HepG2 (cell line): ENCODE results near the gene PFN2. TPM values are rescaled to one million over a fixed set of nuclear protein-coding genes. Genes with fewer than 3 reads are reported as not detected.

Experiments
- CBFB ChIP-seq: sonication (generic); formaldehyde crosslinking; IDR thresholded peaks from 2 replicates; pipeline ENCODE4 v1.4.0; 2020; ENCODE audit warnings: missing genetic modification reagents
- CC2D1A ChIP-seq: sonication (generic); formaldehyde crosslinking; IDR thresholded peaks from 2 replicates; pipeline ENCODE4 v1.8.1; 2023; ENCODE audit warnings: mild to moderate bottlenecking, missing genetic modification reagents
- CCAR2 ChIP-seq: fragments of 200-400 bp; formaldehyde crosslinking; optimal IDR thresholded peaks from 2 replicates; pipeline ENCODE3; 2018; ENCODE audit warnings: low read depth, mild to moderate bottlenecking, low read length, moderate library complexity
- CENPT ChIP-seq: sonication (generic); formaldehyde crosslinking; IDR thresholded peaks from 2 replicates; pipeline ENCODE4 v1.8.0; 2022; ENCODE audit warnings: low read depth, mild to moderate bottlenecking, moderate library complexity, missing genetic modification reagents
- CENPX ChIP-seq: sonication (generic); formaldehyde crosslinking; IDR thresholded peaks from 2 replicates; pipeline ENCODE4 v1.9.0; 2021; ENCODE audit warnings: mild to moderate bottlenecking, missing genetic modification reagents, moderate library complexity
- EEA1 ChIP-seq: sonication (generic); formaldehyde crosslinking; IDR thresholded peaks from 2 replicates; pipeline ENCODE4 v1.5.1; 2020; ENCODE audit warnings: mild to moderate bottlenecking, missing genetic modification reagents, borderline replicate concordance
- ELF1 ChIP-seq: sonication (generic); formaldehyde crosslinking; IDR thresholded peaks from 2 replicates; pipeline ENCODE4 v1.4.0; 2020; ENCODE audit warnings: missing genetic modification reagents
- HCFC1 ChIP-seq: fragments of 150-350 bp; IDR thresholded peaks from 2 replicates; pipeline ENCODE4 v1.6.1; 2014; ENCODE audit warnings: low read depth, low read length
- HMGXB4 ChIP-seq, 2 experiments: sonication (generic) in 1 of 2; formaldehyde crosslinking in 1 of 2; IDR thresholded peaks; 2 replicates each; pipeline versions ENCODE4 v1.4.0 to v1.6.1; 2018 to 2020; ENCODE audit warnings: missing genetic modification reagents in 2 of 2, borderline replicate concordance in 1 of 2, low read depth in 1 of 2, mild to moderate bottlenecking in 1 of 2, missing biosample characterization in 1 of 2
- HOXA9 ChIP-seq: sonication (generic); formaldehyde crosslinking; IDR thresholded peaks from 2 replicates; pipeline ENCODE4 v1.8.1; 2022; ENCODE audit warnings: missing genetic modification reagents, mild to moderate bottlenecking, moderate library complexity, borderline replicate concordance
- MED13 ChIP-seq: sonication (generic); formaldehyde crosslinking; IDR thresholded peaks from 2 replicates; pipeline ENCODE4 v1.5.0; 2020; ENCODE audit warnings: missing genetic modification reagents
- MIER2 ChIP-seq: IDR thresholded peaks from 2 replicates; pipeline ENCODE4 v1.6.1; 2016; ENCODE audit warnings: missing biosample characterization, missing genetic modification reagents
- PTBP1 ChIP-seq: fragments of 200-400 bp; formaldehyde crosslinking; IDR thresholded peaks from 2 replicates; pipeline ENCODE4 v1.6.1; 2018; ENCODE audit warnings: low read length, low read depth; ENCODE audit not compliant: poor library complexity, severe bottlenecking
- RCOR2 ChIP-seq: IDR thresholded peaks from 2 replicates; pipeline ENCODE4 v1.6.1; 2016; ENCODE audit warnings: missing biosample characterization, missing genetic modification reagents
- RELA ChIP-seq: sonication (generic); formaldehyde crosslinking; IDR thresholded peaks from 2 replicates; pipeline ENCODE4 v1.4.0; 2020; ENCODE audit warnings: missing genetic modification reagents
- RFX3 ChIP-seq: IDR thresholded peaks from 2 replicates; pipeline ENCODE4 v1.6.1; 2016; ENCODE audit warnings: missing biosample characterization, missing genetic modification reagents
- SALL1 ChIP-seq: sonication (generic); formaldehyde crosslinking; IDR thresholded peaks from 2 replicates; pipeline ENCODE4 v1.8.0; 2022; ENCODE audit warnings: mild to moderate bottlenecking, missing genetic modification reagents
- TCF7L2 ChIP-seq: IDR thresholded peaks from 2 replicates; pipeline ENCODE4 v1.6.1; 2011; ENCODE audit warnings: mild to moderate bottlenecking, low read depth, low read length, moderate library complexity
- TFDP2 ChIP-seq: sonication (generic); formaldehyde crosslinking; IDR thresholded peaks from 2 replicates; pipeline ENCODE4 v1.4.0; 2020; ENCODE audit warnings: missing genetic modification reagents
- ZFAT ChIP-seq: sonication (generic); formaldehyde crosslinking; conservative IDR thresholded peaks from 2 replicates; pipeline ENCODE4 v1.8.1; 2023; ENCODE audit warnings: missing genetic modification reagents, inconsistent platforms
- ZNF234 ChIP-seq: sonication (generic); formaldehyde crosslinking; conservative IDR thresholded peaks from 2 replicates; pipeline ENCODE4 v1.5.1; 2020; ENCODE audit warnings: mild to moderate bottlenecking, missing genetic modification reagents
- ZNF275 ChIP-seq: sonication (generic); formaldehyde crosslinking; IDR thresholded peaks from 2 replicates; pipeline ENCODE4 v1.8.0; 2022; ENCODE audit warnings: missing genetic modification reagents, mild to moderate bottlenecking, inconsistent platforms, borderline replicate concordance
- ZNF337 ChIP-seq: sonication (generic); formaldehyde crosslinking; IDR thresholded peaks from 2 replicates; pipeline ENCODE4 v1.5.1; 2020; ENCODE audit warnings: missing genetic modification reagents, low read depth, mild to moderate bottlenecking, borderline replicate concordance
- ZNF34 ChIP-seq: sonication (generic); formaldehyde crosslinking; IDR thresholded peaks from 2 replicates; pipeline ENCODE4 v1.4.0; 2020; ENCODE audit warnings: mild to moderate bottlenecking, missing genetic modification reagents, borderline replicate concordance
- ZNF552 ChIP-seq: sonication (generic); formaldehyde crosslinking; IDR thresholded peaks from 2 replicates; pipeline ENCODE4 v1.9.0; 2022; ENCODE audit warnings: missing genetic modification reagents, mild to moderate bottlenecking, borderline replicate concordance
- ZNF772 ChIP-seq: sonication (generic); formaldehyde crosslinking; IDR thresholded peaks from 2 replicates; pipeline ENCODE4 v1.5.0; 2020; ENCODE audit warnings: mild to moderate bottlenecking, missing genetic modification reagents
- ZNF773 ChIP-seq: sonication (generic); formaldehyde crosslinking; IDR thresholded peaks from 2 replicates; pipeline ENCODE4 v1.4.0; 2020; ENCODE audit warnings: missing genetic modification reagents, borderline replicate concordance
- ZNF841 ChIP-seq: sonication (generic); formaldehyde crosslinking; IDR thresholded peaks from 2 replicates; pipeline ENCODE4 v1.8.1; 2023; ENCODE audit warnings: missing genetic modification reagents, borderline replicate concordance
- polyA plus RNA-seq, 8 experiments: library from polyadenylated mRNA; depleted of rRNA in 3 of 8; stranded (reverse) in 7 of 8; unstranded in 1 of 8; fragments of >200 nt; fragmentation: Illumina TruSeq in 4 of 8; extraction: Trizol in 4 of 8; gene quantifications; 2 replicates each; pipeline versions ENCODE4 v1.2.1 to v1.2.3, GENCODE V29; 2011 to 2016; ENCODE audit warnings: low read depth in 4 of 8, missing spikeins in 1 of 8, mixed read lengths in 1 of 8; ENCODE audit not compliant: insufficient read depth in 1 of 8
- total RNA-seq, 5 experiments: library from RNA; depleted of rRNA; stranded (reverse); fragments of >200 nt; fragmentation: Illumina TruSeq; extraction: Trizol; gene quantifications; 2 replicates each; pipeline ENCODE4 v1.2.3, GENCODE V29; 2016; ENCODE audit warnings: low read depth in 1 of 5

Gene PFN2
- total and polyA plus RNA-seq, 2 of the 13 experiments (the other 11 are each of a cell fraction or from before 2014, with no cell fraction given) = 57.3 to 150 TPM

GRCh38 chr3:149970716-149971402, at the start of gene PFN2 (continued):
- TF ChIP-seq ZNF337 (no peak), ZNF552 (CRISPR knock-in tag) (peak; percentile 69), SALL1 (CRISPR knock-in tag) (peak; percentile 85), CENPX (CRISPR knock-in tag) (no peak), ZFAT (no peak), ZNF772 (CRISPR knock-in tag) (no peak), ZNF773 (peak; percentile 93; the same call in 1 of the 2 replicates), MIER2 (CRISPR knock-in tag) (no peak), CCAR2 (no peak), ZNF34 (peak; percentile 73; the same call in 1 of the 2 replicates), CENPT (CRISPR knock-in tag) (peak; percentile 85; the same call in 1 of the 2 replicates), TFDP2 (CRISPR knock-in tag) (peak; percentile 83), HOXA9 (peak; percentile 89), HMGXB4 (CRISPR knock-in tag; IDR thresholded peaks at IDR 0.05; ENCODE audit: borderline replicate concordance in 1 of 2, low read depth in 1 of 2) (peak; percentile 74 to 88), ELF1 (no peak), RCOR2 (CRISPR knock-in tag) (no peak), CBFB (CRISPR knock-in tag) (peak; percentile 52), EEA1 (CRISPR knock-in tag) (peak; percentile 88), MED13 (no peak; the same call in 1 of the 2 replicates), ZNF275 (CRISPR knock-in tag) (peak; percentile 50; the same call in 1 of the 2 replicates), PTBP1 (no peak), TCF7L2 (no peak), RELA (CRISPR knock-in tag) (no peak), ZNF841 (CRISPR knock-in tag) (peak; percentile 86; the same call in 1 of the 2 replicates), CC2D1A (CRISPR knock-in tag) (no peak), HCFC1 (no peak), ZNF234 (CRISPR knock-in tag) (peak; percentile 82; the same call in 1 of the 2 replicates), RFX3 (CRISPR knock-in tag) (no peak)
